SK-N-SH (cell line): ENCODE results near the gene KLLN. TPM values are rescaled to one million over a fixed set of nuclear protein-coding genes. Genes with fewer than 3 reads are reported as not detected.

ENCODE experiments used
- CTCF ChIA-PET: fragments of 300-600, 350-600 bp; formaldehyde crosslinking; extraction: SDS; loops from one replicate; lab custom pipeline; 2021; lab: Yijun Ruan, JAX
- POLR2A ChIA-PET: fragments of 350-600 bp; sonication (Branson Sonifier 250); formaldehyde crosslinking; extraction: SDS; loops from one replicate; lab custom pipeline; 2020; ENCODE audit warnings: antibody characterized with exemption, inconsistent platforms; lab: Yijun Ruan, JAX
- DNase-seq: peaks from one replicate; pipeline ENCODE4 v3.0.0; 2012
- H2AFZ ChIP-seq: fragments of 200-600 bp; sonication (generic); 2 replicates; pipeline ENCODE4 v1.8.1; 2016; ENCODE audit warnings: antibody characterized with exemption, mild to moderate bottlenecking, low read depth
- H3F3A ChIP-seq: fragments of 200-600 bp; sonication (generic); replicated peaks from 2 replicates; pipeline ENCODE3; 2016; ENCODE audit warnings: antibody characterized with exemption, mild to moderate bottlenecking; ENCODE audit not compliant: insufficient read depth
- H3K27ac ChIP-seq, 2 experiments: fragments of 200-500 bp in 1 of 2; fragments of 200-600 bp in 1 of 2; sonication (Bioruptor generic) in 1 of 2; sonication (generic), shearing (Covaris generic) in 1 of 2; 2 replicates each; pipeline versions ENCODE4 v1.5.1 to v1.6.1; 2014 to 2016; ENCODE audit warnings: low read depth in 2 of 2, inconsistent platforms in 1 of 2, low read length in 1 of 2, mild to moderate bottlenecking in 1 of 2, mixed read lengths in 1 of 2
- H3K27me3 ChIP-seq: fragments of 200-600 bp; sonication (generic), shearing (Covaris generic); 2 replicates; pipeline ENCODE4 v1.6.1; 2016; ENCODE audit warnings: mixed run types; ENCODE audit not compliant: insufficient read depth
- H3K36me3 ChIP-seq, 2 experiments: fragments of 200-500 bp in 1 of 2; fragments of 200-600 bp in 1 of 2; sonication (Bioruptor generic) in 1 of 2; sonication (generic) in 1 of 2; replicated peaks in 1 of 2; 2 replicates each; pipeline versions ENCODE3 to v1.5.1; 2014 to 2016; ENCODE audit warnings: low read length in 1 of 2, mild to moderate bottlenecking in 1 of 2; ENCODE audit not compliant: insufficient read depth in 2 of 2, control insufficient read depth in 1 of 2
- H3K4me1 ChIP-seq, 2 experiments: fragments of 200-500 bp in 1 of 2; fragments of 200-600 bp in 1 of 2; sonication (Bioruptor generic) in 1 of 2; sonication (generic), shearing (Covaris generic) in 1 of 2; 2 replicates each; pipeline versions ENCODE4 v1.5.1 to v1.6.1; 2014 to 2016; ENCODE audit warnings: low read depth in 1 of 2, low read length in 1 of 2, mixed run types in 1 of 2; ENCODE audit not compliant: insufficient read depth in 2 of 2, control insufficient read depth in 1 of 2
- H3K4me2 ChIP-seq: fragments of 200-600 bp; sonication (generic), shearing (Covaris generic); 2 replicates; pipeline ENCODE4 v1.6.1; 2017; ENCODE audit warnings: mixed run types
- H3K4me3 ChIP-seq, 2 experiments: fragments of 200-500 bp in 1 of 2; fragments of 200-600 bp in 1 of 2; sonication (Bioruptor generic) in 1 of 2; sonication (generic), shearing (Covaris generic) in 1 of 2; 2 replicates each; pipeline versions ENCODE4 v1.5.1 to v1.8.1; 2014 to 2016; ENCODE audit warnings: low read depth in 2 of 2, inconsistent platforms in 1 of 2, low read length in 1 of 2, mild to moderate bottlenecking in 1 of 2, mixed read lengths in 1 of 2, moderate library complexity in 1 of 2
- H3K79me2 ChIP-seq: fragments of 200-600 bp; sonication (generic); 2 replicates; pipeline ENCODE4 v1.8.1; 2017; ENCODE audit warnings: mild to moderate bottlenecking; ENCODE audit not compliant: insufficient read depth
- H3K9ac ChIP-seq: fragments of 200-600 bp; sonication (generic); 2 replicates; pipeline ENCODE4 v1.6.1; 2017; ENCODE audit warnings: mixed run types
- H3K9me2 ChIP-seq: fragments of 200-600 bp; sonication (generic); 2 replicates; pipeline ENCODE4 v1.6.1; 2017; ENCODE audit warnings: mixed run types
- H3K9me3 ChIP-seq: fragments of 200-600 bp; sonication (generic); 2 replicates; pipeline ENCODE4 v1.6.1; 2017; ENCODE audit warnings: mixed run types, mild to moderate bottlenecking, moderate library complexity
- H4K20me1 ChIP-seq: fragments of 200-600 bp; sonication (generic); 2 replicates; pipeline ENCODE4 v1.6.1; 2017; ENCODE audit warnings: mild to moderate bottlenecking, mixed run types; ENCODE audit not compliant: insufficient read depth
- ELF1 ChIP-seq: IDR thresholded peaks from 2 replicates; pipeline ENCODE4 v1.4.0; 2012
- EZH2phosphoT487 ChIP-seq: fragments of 200-600 bp; sonication (generic); IDR thresholded peaks from 2 replicates; pipeline ENCODE4 v1.6.1; 2017; ENCODE audit warnings: low read depth, mixed run types, mild to moderate bottlenecking, antibody characterized with exemption, moderate library complexity, borderline replicate concordance
- FOXJ3 ChIP-seq: sonication (generic); formaldehyde crosslinking; IDR thresholded peaks from 2 replicates; pipeline ENCODE4 v1.5.1; 2020; ENCODE audit warnings: mild to moderate bottlenecking, missing genetic modification reagents
- GABPA ChIP-seq: IDR thresholded peaks from 2 replicates; pipeline ENCODE4 v1.4.0; 2012; ENCODE audit warnings: low read depth, mild to moderate bottlenecking
- GATA2 ChIP-seq: sonication (generic); formaldehyde crosslinking; IDR thresholded peaks from 2 replicates; pipeline ENCODE4 v1.5.0; 2020; ENCODE audit warnings: mild to moderate bottlenecking, missing genetic modification reagents
- MEF2A ChIP-seq: IDR thresholded peaks from 2 replicates; pipeline ENCODE4 v1.4.0; 2012; ENCODE audit warnings: low read depth, borderline replicate concordance
- NFIC ChIP-seq: IDR thresholded peaks from 2 replicates; pipeline ENCODE4 v1.4.0; 2012; ENCODE audit warnings: borderline replicate concordance
- NRF1 ChIP-seq: IDR thresholded peaks from 2 replicates; pipeline ENCODE4 v1.6.1; 2012; ENCODE audit warnings: low read depth, mild to moderate bottlenecking, low read length
- PBX3 ChIP-seq: IDR thresholded peaks from 2 replicates; pipeline ENCODE4; 2012
- RAD21 ChIP-seq: IDR thresholded peaks from 2 replicates; pipeline ENCODE4 v1.6.1; 2012; ENCODE audit warnings: mild to moderate bottlenecking, low read length
- TCF12 ChIP-seq: IDR thresholded peaks from 2 replicates; pipeline ENCODE4 v1.4.0; 2012
- USF1 ChIP-seq: IDR thresholded peaks from 2 replicates; pipeline ENCODE4 v1.4.0; 2012; ENCODE audit warnings: low read depth, borderline replicate concordance
- YY1 ChIP-seq: IDR thresholded peaks from 2 replicates; pipeline ENCODE4 v1.4.0; 2012; ENCODE audit warnings: low read depth, mild to moderate bottlenecking
- WGBS: methylation state at CpG from one replicate; pipeline ENCODE4 v1.1.6; 2017; ENCODE audit warnings: low lambda C conversion rate; 5-methylcytosine and 5-hydroxymethylcytosine counted together
- polyA plus RNA-seq, 3 experiments: library from polyadenylated mRNA; depleted of rRNA; stranded (reverse); fragments of >200 nt; gene quantifications; 2 replicates each; pipeline ENCODE4 v1.2.3, GENCODE V29; 2012
- TF ChIP-seq, protein P1 (sequence below): fragments of 150-350 bp; IDR thresholded peaks from 2 replicates; pipeline ENCODE4 v1.6.1; 2017; ENCODE audit warnings: antibody characterized with exemption, low read length, low read depth, borderline replicate concordance
- TF ChIP-seq, protein P2 (sequence below): IDR thresholded peaks from 2 replicates; pipeline ENCODE4 v1.4.0; 2012; ENCODE audit warnings: low read depth, borderline replicate concordance

KLLN gene
- polyA plus RNA-seq, 1 of the 3 experiments (the other 2 are of a cell fraction): 1.2 TPM

GRCh38 chr10:87852089-87852488 is 11.2 kb downstream of the KLLN start:
- POLR2A ChIA-PET: no interaction called here
- H3K36me3 ChIP-seq: no peaks in the 10 kb centered on the region
- CTCF ChIA-PET: interaction anchor here (1.1 to 5.6 kb wide), 9 partner anchors 9 to 709 kb away, joined by 3 to 55 read pairs (median 11); partner anchors contain the start of gene ATAD1

More at GRCh38 chr10:87852089-87852488, 11.2 kb downstream of the KLLN start:
- no peaks in the 10 kb centered on the region for H3K27me3 ChIP-seq
- no peak overlapping the region for H3K4me3 ChIP-seq
- H3F3A ChIP-seq: no peaks in the 10 kb centered on the region
- H3K79me2 ChIP-seq: no peaks in the 10 kb centered on the region
- H2AFZ ChIP-seq: no peak overlapping the region
- 92% methylated on average over 1 of the region's 1 CpG for WGBS
- H3K9me2 ChIP-seq: no peaks in the 10 kb centered on the region
- no peak for TF ChIP-seq YY1
- TF ChIP-seq, protein P1, sequence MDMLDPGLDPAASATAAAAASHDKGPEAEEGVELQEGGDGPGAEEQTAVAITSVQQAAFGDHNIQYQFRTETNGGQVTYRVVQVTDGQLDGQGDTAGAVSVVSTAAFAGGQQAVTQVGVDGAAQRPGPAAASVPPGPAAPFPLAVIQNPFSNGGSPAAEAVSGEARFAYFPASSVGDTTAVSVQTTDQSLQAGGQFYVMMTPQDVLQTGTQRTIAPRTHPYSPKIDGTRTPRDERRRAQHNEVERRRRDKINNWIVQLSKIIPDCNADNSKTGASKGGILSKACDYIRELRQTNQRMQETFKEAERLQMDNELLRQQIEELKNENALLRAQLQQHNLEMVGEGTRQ: no peak
- no peak for TF ChIP-seq RAD21
- no peak for TF ChIP-seq NRF1
- TF ChIP-seq FOXJ3: no peak
- no peak for TF ChIP-seq EZH2phosphoT487
- TF ChIP-seq GATA2 (CRISPR knock-in tag): no peak
- no peak for TF ChIP-seq TCF12
- TF ChIP-seq ELF1: no peak
- TF ChIP-seq, protein P2, sequence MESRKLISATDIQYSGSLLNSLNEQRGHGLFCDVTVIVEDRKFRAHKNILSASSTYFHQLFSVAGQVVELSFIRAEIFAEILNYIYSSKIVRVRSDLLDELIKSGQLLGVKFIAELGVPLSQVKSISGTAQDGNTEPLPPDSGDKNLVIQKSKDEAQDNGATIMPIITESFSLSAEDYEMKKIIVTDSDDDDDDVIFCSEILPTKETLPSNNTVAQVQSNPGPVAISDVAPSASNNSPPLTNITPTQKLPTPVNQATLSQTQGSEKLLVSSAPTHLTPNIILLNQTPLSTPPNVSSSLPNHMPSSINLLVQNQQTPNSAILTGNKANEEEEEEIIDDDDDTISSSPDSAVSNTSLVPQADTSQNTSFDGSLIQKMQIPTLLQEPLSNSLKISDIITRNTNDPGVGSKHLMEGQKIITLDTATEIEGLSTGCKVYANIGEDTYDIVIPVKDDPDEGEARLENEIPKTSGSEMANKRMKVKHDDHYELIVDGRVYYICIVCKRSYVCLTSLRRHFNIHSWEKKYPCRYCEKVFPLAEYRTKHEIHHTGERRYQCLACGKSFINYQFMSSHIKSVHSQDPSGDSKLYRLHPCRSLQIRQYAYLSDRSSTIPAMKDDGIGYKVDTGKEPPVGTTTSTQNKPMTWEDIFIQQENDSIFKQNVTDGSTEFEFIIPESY: no peak
- no peak for TF ChIP-seq PBX3
- TF ChIP-seq NFIC: no peak
- TF ChIP-seq USF1: no peak
- TF ChIP-seq GABPA: no peak
- TF ChIP-seq MEF2A: no peak
- DNase-seq: no peak
- peaks cover 2 to 4% of the 10 kb centered on the region in 2 experiments; a peak in 2 of 4 replicates for H3K4me1 ChIP-seq
- H3K4me2 ChIP-seq: no peak overlapping the region
- no peak overlapping the region for H3K27ac ChIP-seq
- no peak overlapping the region for H3K9ac ChIP-seq
- H3K9me3 ChIP-seq: no peaks in the 10 kb centered on the region
- no peaks in the 10 kb centered on the region for H4K20me1 ChIP-seq
